ENCODE measurements around the gene SEMA4F. TPM values are rescaled to one million over a fixed set of nuclear protein-coding genes. Genes with fewer than 3 reads are reported as not detected.
A peak's percentile ranks its signal among the peaks of the same experiment; 100 is the strongest.

SEMA4F gene
- polyA plus RNA-seq, 4 donors, result 6.6 to 8.5 (median 7.6) TPM

GRCh38 chr2:74655579-74655978, 1.5 kb downstream of the SEMA4F start:
- DNase-seq (ENCODE audit: low read depth in 4 of 4, low spot score in 2 of 4), result no peak

GRCh38 chr2:74658516-74658915, 4.5 kb downstream of the SEMA4F start:
- no peak for DNase-seq (ENCODE audit: low read depth in 4 of 4, low spot score in 2 of 4)

GRCh38 chr2:74659462-74659861, 5.4 kb downstream of the SEMA4F start:
- no peak for DNase-seq (ENCODE audit: low read depth in 4 of 4, low spot score in 2 of 4)

GRCh38 chr2:74668087-74668486, 14.0 kb downstream of the SEMA4F start:
- DNase-seq (ENCODE audit: low read depth in 4 of 4, low spot score in 2 of 4), result no peak

- DNase-seq (ENCODE audit: low read depth in 4 of 4, low spot score in 2 of 4), result no peak
These were observed 16.2 kb downstream of the SEMA4F start for GRCh38 chr2:74670263-74670662.

- DNase-seq (ENCODE audit: low read depth in 4 of 4, low spot score in 2 of 4), result no peak
These were observed 17.4 kb downstream of the SEMA4F start for GRCh38 chr2:74671479-74671878.

- no peak for DNase-seq (ENCODE audit: low read depth in 4 of 4, low spot score in 2 of 4)
These were observed 19.9 kb downstream of the SEMA4F start for GRCh38 chr2:74673826-74674528.

GRCh38 chr2:74675090-74675489, 21.0 kb downstream of the SEMA4F start:
- no peak for DNase-seq (ENCODE audit: low read depth in 4 of 4, low spot score in 2 of 4)

GRCh38 chr2:74676331-74676730, 22.3 kb downstream of the SEMA4F start:
- DNase-seq (ENCODE audit: low read depth in 4 of 4, low spot score in 2 of 4), result no peak

- no peak for DNase-seq (ENCODE audit: low read depth in 4 of 4, low spot score in 2 of 4)
These were observed 25.6 kb downstream of the SEMA4F start for GRCh38 chr2:74679615-74680014.

GRCh38 chr2:74682501-74682900, 28.5 kb downstream of the SEMA4F start:
- no peak for DNase-seq (ENCODE audit: low read depth in 4 of 4, low spot score in 2 of 4)

- DNase-seq (ENCODE audit: low read depth in 4 of 4, low spot score in 2 of 4), result no peak
These were observed 31.4 kb downstream of the SEMA4F start for GRCh38 chr2:74685408-74685807.

GRCh38 chr2:74688881-74689280, 34.8 kb downstream of the SEMA4F start:
- no peak for DNase-seq (ENCODE audit: low read depth in 4 of 4, low spot score in 2 of 4)

GRCh38 chr2:74689671-74690070, 35.6 kb downstream of the SEMA4F start:
- no peak for DNase-seq (ENCODE audit: low read depth in 4 of 4, low spot score in 2 of 4)

- DNase-seq (ENCODE audit: low read depth in 4 of 4, low spot score in 2 of 4), result peak in 3 of 4 donors; percentile 3 to 45 (median 9)
These were observed 36.5 kb downstream of the SEMA4F start for GRCh38 chr2:74690571-74690970.

- DNase-seq (ENCODE audit: low read depth in 4 of 4, low spot score in 2 of 4), result no peak
These were observed 37.9 kb downstream of the SEMA4F start for GRCh38 chr2:74691929-74692328.

- DNase-seq (ENCODE audit: low read depth in 4 of 4, low spot score in 2 of 4), result no peak
These were observed 39.2 kb downstream of the SEMA4F start for GRCh38 chr2:74693213-74693612.

GRCh38 chr2:74693668-74694067, 39.6 kb downstream of the SEMA4F start:
- DNase-seq (ENCODE audit: low read depth in 4 of 4, low spot score in 2 of 4), result no peak

GRCh38 chr2:74694281-74694680, 40.2 kb downstream of the SEMA4F start:
- no peak for DNase-seq (ENCODE audit: low read depth in 4 of 4, low spot score in 2 of 4)

GRCh38 chr2:74695663-74696062, 41.6 kb downstream of the SEMA4F start:
- DNase-seq (ENCODE audit: low read depth in 4 of 4, low spot score in 2 of 4), result no peak

- no peak for DNase-seq (ENCODE audit: low read depth in 4 of 4, low spot score in 2 of 4)
These were observed 42.8 kb downstream of the SEMA4F start for GRCh38 chr2:74696829-74697228.

GRCh38 chr2:74700643-74701372, 46.8 kb downstream of the SEMA4F start:
- DNase-seq (ENCODE audit: low read depth in 4 of 4, low spot score in 2 of 4), result no peak

Measured in left renal cortex interstitium (tissue), 4 donors.